Activated CD4-positive, alpha-beta T cell treated with anti-CD3 and anti-CD28 coated beads, Interleukin-2, amount 10 ng/mL, durations not matched to agents 24 days and 14 days (primary cell): ENCODE results near the gene AIPL1. TPM values are rescaled to one million over a fixed set of nuclear protein-coding genes. Genes with fewer than 3 reads are reported as not detected.
A peak's percentile ranks its signal among the peaks of the same experiment; 100 is the strongest.

ENCODE experiments used
- DNase-seq: peaks from one replicate; pipeline ENCODE4 v3.0.0; 2022
- H3K27ac Mint-ChIP-seq: one replicate; pipeline ENCODE4 v1.8.0; 2022; ENCODE audit warnings: mild to moderate bottlenecking, mixed read lengths
- H3K27me3 Mint-ChIP-seq: one replicate; pipeline ENCODE4 v1.8.0; 2022; ENCODE audit warnings: mixed read lengths
- H3K36me3 Mint-ChIP-seq: one replicate; pipeline ENCODE4 v1.8.0; 2022; ENCODE audit warnings: low read depth, mild to moderate bottlenecking, mixed read lengths
- H3K4me1 Mint-ChIP-seq: one replicate; pipeline ENCODE4 v1.8.0; 2021; ENCODE audit warnings: mixed read lengths
- H3K4me3 Mint-ChIP-seq: one replicate; pipeline ENCODE4 v1.8.0; 2022; ENCODE audit warnings: mild to moderate bottlenecking, moderate library complexity, mixed read lengths
- H3K9me3 Mint-ChIP-seq: one replicate; pipeline ENCODE4 v1.8.0; 2021; ENCODE audit warnings: mixed read lengths
- intact Hi-C: fragments of 100-400 bp; cut with micrococcal nuclease; formaldehyde crosslinking; loops from one replicate; pipeline ENCODE4 v1.15.1; 2023
- total RNA-seq: library from RNA; stranded (reverse); gene quantifications from 2 replicates; pipeline ENCODE4 v1.2.3, GENCODE V29; 2022

AIPL1 gene
- total RNA-seq, 1 donor from 2014 or later, result not detected

DNA sequence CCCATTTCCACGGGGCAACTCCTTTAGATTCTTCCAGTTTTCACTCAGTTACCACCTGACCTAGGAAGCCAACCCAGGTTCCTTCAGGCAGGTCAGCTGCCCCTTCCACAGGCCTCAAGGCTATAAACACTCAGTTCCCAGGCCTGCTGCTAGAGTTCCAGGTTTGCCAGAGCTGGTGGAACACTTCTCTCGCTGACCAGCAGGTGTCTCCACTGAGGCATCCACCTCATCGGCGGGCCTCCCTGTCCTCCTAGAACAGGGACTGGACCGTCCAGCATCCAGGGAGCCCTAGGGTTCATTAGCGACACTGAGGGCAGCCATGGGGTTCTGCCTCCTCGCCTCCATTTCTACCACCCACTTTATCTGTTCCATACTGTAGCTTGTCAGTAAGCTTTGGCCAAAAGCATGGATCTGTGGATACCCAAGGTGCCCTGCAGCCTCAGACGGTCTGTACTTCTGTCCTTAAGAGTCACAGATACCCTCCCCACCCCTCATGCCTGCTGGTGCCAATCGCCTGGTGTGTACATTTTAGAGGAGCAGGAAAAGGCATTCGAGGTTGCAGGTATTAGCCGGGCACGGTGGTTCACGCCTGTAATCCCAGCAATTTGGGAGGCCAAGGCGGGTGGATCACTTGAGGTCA is 38.3 kb upstream of the AIPL1 start:
- no peak overlapping the region for H3K27ac Mint-ChIP-seq
- peak; percentile 91 for DNase-seq
- intact Hi-C loops, result loop anchor here (2.0 to 10.0 kb wide), 3 partner anchors 102 to 176 kb away; partner anchors contain the start of genes KIAA0753 and TXNDC17
- H3K9me3 Mint-ChIP-seq, result no peaks in the 10 kb centered on the region
- H3K4me3 Mint-ChIP-seq, result no peak overlapping the region
- H3K36me3 Mint-ChIP-seq, result no peaks in the 10 kb centered on the region
- H3K27me3 Mint-ChIP-seq, result peaks cover 7% of the 10 kb centered on the region
- peaks cover 5% of the 10 kb centered on the region for H3K4me1 Mint-ChIP-seq

DNA sequence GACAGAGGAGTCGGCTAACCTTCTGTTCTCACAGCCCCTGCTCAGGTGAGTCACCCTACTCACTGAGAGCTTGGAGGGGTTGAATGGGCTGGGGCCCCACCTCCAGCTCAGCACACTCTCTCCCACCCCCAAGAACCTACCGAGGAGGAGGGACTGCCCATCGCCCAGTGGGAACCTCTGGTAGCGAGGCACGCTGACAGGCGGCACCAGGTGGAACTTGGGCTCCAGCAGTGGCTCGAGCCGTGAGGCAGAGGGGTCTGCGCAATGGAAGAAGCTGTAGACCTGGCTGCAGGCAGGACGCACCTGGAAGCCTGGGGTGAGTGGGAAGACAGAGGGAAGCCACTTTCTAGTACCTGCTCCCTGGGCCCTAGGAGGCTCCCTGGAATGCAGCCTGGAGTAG is 37.6 kb upstream of the AIPL1 start:
- H3K4me3 Mint-ChIP-seq, result no peak overlapping the region
- H3K9me3 Mint-ChIP-seq, result no peaks in the 10 kb centered on the region
- DNase-seq, result no peak
- no peak overlapping the region for H3K27ac Mint-ChIP-seq
- intact Hi-C loops, result loop anchor here (2.0 to 10.0 kb wide), 3 partner anchors 102 to 176 kb away; partner anchors contain the start of genes KIAA0753 and TXNDC17
- H3K27me3 Mint-ChIP-seq, result peaks cover 7% of the 10 kb centered on the region
- H3K36me3 Mint-ChIP-seq, result no peaks in the 10 kb centered on the region
- peaks cover 5% of the 10 kb centered on the region for H3K4me1 Mint-ChIP-seq

DNA sequence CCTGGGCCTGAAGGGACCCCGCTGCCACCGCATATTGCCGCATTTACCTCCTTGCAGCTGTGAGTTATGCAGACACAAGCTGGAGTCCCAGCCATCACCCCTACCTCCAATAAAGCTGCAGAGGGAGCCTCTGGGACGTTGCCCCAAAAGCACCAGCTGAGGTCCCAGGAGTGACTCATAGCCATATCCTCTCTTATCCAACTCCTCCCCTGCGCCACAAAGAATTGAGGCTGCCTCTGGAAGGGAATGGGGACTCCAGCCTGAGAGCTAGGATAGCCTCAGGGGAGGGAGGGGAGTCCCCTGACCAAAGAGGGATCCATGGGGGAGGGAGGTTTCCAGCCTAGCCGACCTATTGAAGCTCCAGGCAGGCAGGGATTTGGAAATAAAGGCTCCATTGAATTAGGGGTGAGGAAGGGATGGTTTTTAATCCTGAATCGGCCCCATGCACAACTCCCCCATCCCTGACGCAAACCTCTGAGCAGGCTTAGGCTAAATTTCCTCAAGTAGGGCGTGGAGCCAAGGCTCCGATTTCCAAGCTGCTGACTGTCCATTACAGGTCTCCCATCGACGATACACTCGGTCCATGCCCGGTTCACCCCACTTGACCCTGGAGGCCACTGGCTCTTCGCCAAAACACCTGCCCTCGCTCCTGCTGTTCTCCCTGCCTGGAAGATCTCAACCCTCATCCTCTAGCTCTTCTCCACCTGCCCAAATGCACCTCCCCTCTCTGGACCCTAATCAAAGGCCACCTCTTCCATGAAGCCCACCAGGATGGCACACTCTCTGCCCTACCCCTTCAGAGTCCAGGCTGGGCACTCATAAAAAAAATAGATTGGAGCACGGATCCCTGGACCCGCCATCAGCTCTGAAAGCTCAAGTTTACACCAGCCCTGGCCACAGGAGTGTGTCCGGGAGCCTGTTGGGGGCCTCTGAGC is 36.9 kb upstream of the AIPL1 start:
- intact Hi-C loops, result loop anchor here (2.0 to 10.0 kb wide), 3 partner anchors 103 to 177 kb away; partner anchors contain the start of genes KIAA0753 and TXNDC17
- peaks cover 5% of the 10 kb centered on the region for H3K4me1 Mint-ChIP-seq
- no peak overlapping the region for H3K4me3 Mint-ChIP-seq
- H3K36me3 Mint-ChIP-seq, result no peaks in the 10 kb centered on the region
- H3K27ac Mint-ChIP-seq, result no peak overlapping the region
- H3K27me3 Mint-ChIP-seq, result peaks cover 7% of the 10 kb centered on the region
- no peaks in the 10 kb centered on the region for H3K9me3 Mint-ChIP-seq
- DNase-seq, result no peak

DNA sequence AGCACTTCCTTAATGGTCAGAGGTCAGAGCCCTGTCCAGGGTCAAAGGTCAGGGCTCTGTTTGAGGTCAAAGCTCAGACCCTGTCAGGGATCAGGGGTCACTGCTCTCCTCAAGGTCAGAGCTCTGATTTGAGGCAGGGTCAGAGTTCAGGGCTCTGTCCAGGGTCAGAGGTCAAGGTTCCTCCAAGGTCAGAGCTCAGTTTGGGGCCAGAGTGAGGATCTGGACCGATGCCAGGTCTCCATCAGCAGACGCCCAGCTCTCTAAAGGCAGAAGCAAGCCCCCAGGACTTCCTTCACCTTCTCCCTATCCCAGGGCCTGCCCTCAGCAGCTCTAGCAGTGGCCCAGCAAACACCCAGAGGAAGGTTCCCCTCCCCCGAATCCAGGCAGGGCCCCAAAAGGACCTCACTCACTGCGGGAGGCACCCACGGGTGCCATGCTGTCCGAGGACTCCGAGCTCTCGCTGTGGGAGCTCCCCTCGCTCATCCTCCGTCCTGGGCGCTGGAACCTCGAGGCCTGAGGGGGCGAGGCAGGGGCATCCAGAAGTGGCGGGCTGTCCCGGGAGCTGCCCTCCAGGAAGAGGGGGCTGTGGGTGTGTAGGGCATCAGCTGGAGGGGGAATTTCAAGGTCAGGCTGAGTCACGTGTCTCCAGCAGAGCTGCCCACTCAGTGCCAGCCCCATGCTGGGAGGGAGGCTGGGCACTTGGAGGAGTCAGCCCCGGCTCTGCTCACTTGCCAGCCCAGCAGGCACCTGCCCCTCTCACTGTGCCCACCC is 36.0 kb upstream of the AIPL1 start:
- H3K36me3 Mint-ChIP-seq, result no peaks in the 10 kb centered on the region
- H3K27me3 Mint-ChIP-seq, result peaks cover 7% of the 10 kb centered on the region
- H3K27ac Mint-ChIP-seq, result no peak overlapping the region
- H3K4me1 Mint-ChIP-seq, result peaks cover 5% of the 10 kb centered on the region
- H3K4me3 Mint-ChIP-seq, result no peak overlapping the region
- DNase-seq, result no peak
- no peaks in the 10 kb centered on the region for H3K9me3 Mint-ChIP-seq
- intact Hi-C loops, result loop anchor here (10.0 kb wide), 1 partner anchor 104 kb away; no protein-coding TSS in a partner anchor

DNA sequence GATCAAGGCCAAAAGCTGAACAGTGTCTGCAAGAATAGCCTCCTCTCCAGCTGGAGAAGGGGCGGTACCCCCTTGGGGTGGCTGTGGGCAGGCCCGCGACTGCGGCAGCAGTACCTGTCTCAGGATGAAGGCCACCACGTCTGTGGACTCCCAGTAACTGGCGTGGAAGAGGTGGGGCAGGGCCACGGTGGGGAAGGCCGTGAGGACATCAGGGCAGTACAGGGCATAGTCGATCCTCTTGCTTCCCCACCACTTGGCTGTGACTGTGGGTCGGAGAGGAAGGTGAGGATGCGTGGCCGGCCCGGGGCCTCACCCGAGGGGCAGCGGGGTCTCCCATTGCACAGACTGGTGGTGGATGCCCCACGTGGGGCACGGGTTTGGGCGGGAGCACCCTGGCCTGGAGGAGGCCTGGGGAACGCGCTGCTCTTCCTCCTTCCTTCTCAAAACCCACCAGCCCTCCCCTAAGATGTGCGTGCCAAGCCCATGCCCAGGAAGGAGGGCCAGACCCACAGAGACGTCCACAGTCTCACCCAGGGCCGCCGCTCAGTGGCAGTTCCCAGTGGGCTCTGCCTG is 35.3 kb upstream of the AIPL1 start:
- Mint-ChIP-seq H3K9me3 (no peaks in the 10 kb centered on the region), H3K36me3 (no peaks in the 10 kb centered on the region), H3K4me3 (no peak overlapping the region), H3K4me1 (peaks cover 5% of the 10 kb centered on the region), H3K27me3 (peaks cover 7% of the 10 kb centered on the region), H3K27ac (no peak overlapping the region)
- intact Hi-C loops, result loop anchor here (10.0 kb wide), 1 partner anchor 105 kb away; no protein-coding TSS in a partner anchor
- no peak for DNase-seq

DNA sequence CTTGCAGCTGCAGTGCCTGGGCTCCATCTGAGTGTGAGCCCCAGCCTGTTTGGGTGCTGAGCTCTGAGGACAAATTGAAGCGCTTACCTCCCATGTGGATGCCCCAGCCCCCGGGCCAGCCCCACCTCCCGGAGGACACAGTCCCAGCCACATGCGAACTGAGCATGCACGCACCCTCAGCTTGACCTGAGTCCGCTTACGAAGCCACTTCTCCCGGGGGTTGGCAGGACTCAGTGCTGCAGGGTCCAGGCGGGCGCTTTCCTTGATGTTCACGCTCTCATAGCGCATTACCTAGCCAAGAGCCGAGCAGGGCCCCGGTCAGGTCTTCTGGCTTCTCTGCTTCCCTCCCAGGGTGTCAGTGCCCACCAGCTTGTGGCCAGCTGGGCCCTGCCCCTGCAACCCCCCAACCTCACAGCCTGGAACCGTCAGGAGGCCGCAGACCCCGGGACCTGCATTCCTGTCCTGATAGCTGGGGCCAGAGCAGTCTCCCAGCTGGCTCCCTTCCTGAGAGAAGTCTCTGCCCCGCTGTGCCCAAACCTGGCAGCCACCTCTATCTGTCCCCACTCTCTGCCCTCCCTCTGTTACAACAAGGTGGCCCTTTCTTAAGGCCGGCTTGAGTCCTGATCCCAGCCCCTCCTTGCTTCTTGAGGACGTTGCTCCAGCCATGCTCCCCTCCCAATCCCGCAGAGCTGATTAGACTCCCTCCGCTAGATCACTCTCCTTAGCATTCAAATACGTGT is 33.3 kb upstream of the AIPL1 start:
- Mint-ChIP-seq H3K27me3 (peaks cover 7% of the 10 kb centered on the region), H3K4me3 (no peak overlapping the region), H3K9me3 (no peaks in the 10 kb centered on the region), H3K27ac (no peak overlapping the region), H3K36me3 (no peaks in the 10 kb centered on the region), H3K4me1 (peaks cover 3% of the 10 kb centered on the region)
- intact Hi-C loops, result no loop called here
- DNase-seq, result no peak

DNA sequence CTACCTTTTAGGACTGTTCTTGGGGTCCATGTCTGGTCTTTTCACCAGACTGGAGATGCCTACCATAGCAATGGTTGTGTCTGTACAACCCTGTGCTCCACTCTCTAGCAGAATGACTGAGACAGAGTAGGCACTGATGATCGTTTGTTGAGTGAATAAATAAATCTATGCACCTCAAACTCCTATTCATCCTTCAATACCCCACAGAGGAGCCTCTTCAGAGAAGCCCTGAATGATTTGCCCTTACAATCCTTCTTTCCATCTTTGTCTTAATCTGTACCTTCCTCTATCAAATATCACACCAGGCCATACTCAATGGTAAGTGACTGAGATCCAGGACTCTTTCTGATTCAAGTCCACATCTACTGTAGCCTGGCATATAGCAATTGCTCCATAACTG is 32.6 kb upstream of the AIPL1 start:
- Mint-ChIP-seq H3K27me3 (peaks cover 8% of the 10 kb centered on the region), H3K27ac (no peak overlapping the region), H3K4me3 (no peak overlapping the region), H3K36me3 (no peaks in the 10 kb centered on the region), H3K9me3 (no peaks in the 10 kb centered on the region), H3K4me1 (no peaks in the 10 kb centered on the region)
- DNase-seq, result no peak
- intact Hi-C loops, result no loop called here

DNA sequence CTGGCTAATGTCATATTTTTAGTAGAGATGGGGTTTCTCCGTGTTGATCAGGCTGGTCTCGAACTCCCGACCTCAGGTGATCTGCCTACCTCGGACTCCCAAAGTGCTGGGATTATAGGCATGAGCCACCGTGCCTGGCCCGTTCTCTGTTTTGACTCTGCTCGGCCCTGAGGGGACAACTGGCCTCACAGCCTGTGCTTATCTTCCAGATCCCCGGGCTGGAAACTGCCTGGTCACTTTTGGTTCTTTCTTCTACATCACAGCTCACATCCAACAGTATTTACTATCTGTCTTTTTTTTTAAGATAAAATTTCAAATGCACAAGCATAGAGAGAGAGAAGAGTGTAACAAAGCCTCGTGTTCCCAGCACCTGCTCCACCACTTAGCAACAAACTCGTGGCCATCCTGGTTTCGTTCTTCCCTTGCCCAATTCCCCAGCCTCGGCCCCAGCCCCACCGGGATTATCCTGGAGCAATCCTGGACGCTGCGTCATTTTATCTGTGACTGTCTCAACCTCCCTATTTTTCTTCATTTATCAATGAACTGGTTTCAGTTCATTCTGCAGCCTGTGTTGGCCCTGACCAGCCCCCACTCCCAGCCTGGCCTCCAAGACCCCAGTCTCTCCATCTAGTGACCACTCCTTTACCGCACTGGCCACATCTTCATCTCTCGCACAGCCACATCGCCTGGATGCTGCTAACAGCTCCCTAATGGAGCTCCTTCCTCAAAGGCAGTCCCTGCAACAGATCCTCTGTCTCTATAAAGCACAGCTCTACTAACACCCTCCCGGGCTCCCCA is 30.5 kb upstream of the AIPL1 start:
- no peak for DNase-seq
- H3K27ac Mint-ChIP-seq, result no peak overlapping the region
- no peaks in the 10 kb centered on the region for H3K9me3 Mint-ChIP-seq
- H3K27me3 Mint-ChIP-seq, result peaks cover 10% of the 10 kb centered on the region
- intact Hi-C loops, result no loop called here
- H3K4me3 Mint-ChIP-seq, result no peak overlapping the region
- no peaks in the 10 kb centered on the region for H3K36me3 Mint-ChIP-seq
- peaks cover 12% of the 10 kb centered on the region for H3K4me1 Mint-ChIP-seq

DNA sequence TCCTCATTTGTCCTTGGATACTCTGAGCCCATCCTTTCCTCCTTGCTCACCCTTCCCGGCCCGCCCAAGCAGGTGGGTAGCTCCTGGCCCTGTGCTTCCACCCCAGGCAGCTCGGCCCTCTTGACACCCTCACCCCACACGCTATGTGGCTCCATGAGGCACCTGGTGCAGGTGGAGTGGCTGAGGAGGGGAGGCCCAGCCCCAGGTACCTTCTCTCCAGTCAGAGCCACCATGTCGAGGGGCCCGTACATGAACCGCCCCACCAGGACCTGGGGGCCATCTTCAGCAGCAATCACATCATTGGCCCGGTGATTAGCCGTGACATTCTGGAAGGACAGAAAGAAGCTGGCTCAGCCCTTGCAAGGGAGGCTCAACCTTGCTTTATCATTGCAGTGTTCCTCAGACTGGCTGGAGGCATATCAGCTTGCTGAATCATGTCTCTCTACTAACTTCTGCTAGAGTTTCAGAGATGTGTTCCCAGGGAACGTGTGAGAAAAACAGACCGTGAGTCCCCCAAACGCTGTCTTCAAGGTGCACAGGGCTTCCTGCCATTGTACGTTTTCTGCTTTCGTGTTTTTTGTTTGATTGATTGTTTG is 29.6 kb upstream of the AIPL1 start:
- no peaks in the 10 kb centered on the region for H3K36me3 Mint-ChIP-seq
- no peak overlapping the region for H3K4me3 Mint-ChIP-seq
- H3K9me3 Mint-ChIP-seq, result no peaks in the 10 kb centered on the region
- H3K27ac Mint-ChIP-seq, result no peak overlapping the region
- peaks cover 12% of the 10 kb centered on the region for H3K4me1 Mint-ChIP-seq
- no peak for DNase-seq
- H3K27me3 Mint-ChIP-seq, result peaks cover 9% of the 10 kb centered on the region
- intact Hi-C loops, result no loop called here

DNA sequence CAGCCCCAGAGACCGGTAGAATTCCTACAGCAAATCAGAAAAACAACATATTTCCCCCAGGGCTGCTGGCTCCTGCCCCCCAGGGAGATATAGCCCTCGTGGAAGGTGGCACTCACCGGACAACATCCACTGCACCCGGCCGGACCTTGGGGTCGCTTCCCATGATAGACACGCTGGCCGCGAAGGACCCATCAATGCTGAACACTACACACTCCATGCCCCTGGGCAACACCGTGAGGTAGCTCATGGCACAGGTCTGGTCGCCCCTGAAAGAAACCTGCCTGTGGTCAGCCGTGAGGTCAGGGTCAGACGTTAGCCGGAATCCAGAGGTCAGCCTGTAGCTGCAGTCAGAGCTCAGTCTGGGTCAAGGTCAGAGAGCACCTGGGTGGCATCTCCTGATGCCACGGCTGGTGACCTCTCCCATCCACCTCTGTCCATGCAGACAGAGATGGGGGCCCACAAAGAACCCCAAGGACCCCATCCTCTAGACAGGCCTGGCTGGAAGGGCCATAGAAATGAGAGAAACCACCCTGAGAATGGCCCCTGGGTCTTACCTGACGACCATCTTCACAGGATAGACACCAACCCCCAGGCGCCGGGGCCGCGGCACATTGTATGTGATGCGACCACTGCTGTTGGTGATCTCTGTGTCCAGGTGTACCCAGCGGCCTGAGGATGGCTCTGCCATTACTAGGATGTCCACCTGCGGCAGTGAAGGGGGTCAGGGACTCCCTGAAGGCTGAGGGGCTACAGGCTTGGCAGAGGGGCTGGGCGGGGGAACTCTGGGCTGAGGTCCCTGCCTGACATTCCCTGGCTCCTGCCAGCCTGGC is 28.9 kb upstream of the AIPL1 start:
- DNase-seq, result no peak
- Mint-ChIP-seq H3K27me3 (peaks cover 6% of the 10 kb centered on the region), H3K9me3 (no peaks in the 10 kb centered on the region), H3K4me1 (peaks cover 12% of the 10 kb centered on the region), H3K4me3 (no peak overlapping the region), H3K36me3 (no peaks in the 10 kb centered on the region), H3K27ac (no peak overlapping the region)
- intact Hi-C loops, result no loop called here

DNA sequence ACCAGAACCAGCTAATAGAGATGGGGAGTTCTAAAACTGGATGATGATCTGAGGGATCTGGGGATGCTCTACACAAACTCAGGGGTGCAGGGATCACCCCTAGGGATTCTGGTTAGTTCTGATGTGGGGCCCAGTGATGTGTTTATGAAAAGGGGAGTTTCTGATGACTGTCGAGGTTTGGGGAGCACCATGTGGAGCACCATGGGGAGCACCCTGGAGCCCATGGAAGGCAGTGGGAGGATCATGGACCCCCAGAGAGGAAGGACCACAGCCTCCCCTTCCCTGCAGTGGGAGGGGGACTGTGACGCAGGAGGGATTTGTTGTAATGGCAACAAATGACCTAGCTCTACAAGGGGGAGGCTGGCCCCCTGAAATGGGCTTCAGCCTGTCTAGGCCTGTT is 27.8 kb upstream of the AIPL1 start:
- intact Hi-C loops, result no loop called here
- Mint-ChIP-seq H3K36me3 (no peaks in the 10 kb centered on the region), H3K4me3 (no peak overlapping the region), H3K9me3 (no peaks in the 10 kb centered on the region), H3K27me3 (peaks cover 3% of the 10 kb centered on the region), H3K4me1 (peaks cover 12% of the 10 kb centered on the region), H3K27ac (no peak overlapping the region)
- no peak for DNase-seq
